SK-N-SH (cell line): ENCODE measurements around the gene ELMO1. TPM values are rescaled to one million over a fixed set of nuclear protein-coding genes. Genes with fewer than 3 reads are reported as not detected.

Experiments
- CTCF ChIA-PET: fragments of 300-600, 350-600 bp; formaldehyde crosslinking; extraction: SDS; loops from one replicate; lab custom pipeline; 2021; lab: Yijun Ruan, JAX
- POLR2A ChIA-PET: fragments of 350-600 bp; sonication (Branson Sonifier 250); formaldehyde crosslinking; extraction: SDS; loops from one replicate; lab custom pipeline; 2020; ENCODE audit warnings: antibody characterized with exemption, inconsistent platforms; lab: Yijun Ruan, JAX
- DNase-seq: peaks from one replicate; pipeline ENCODE4 v3.0.0; 2012
- H2AFZ ChIP-seq: fragments of 200-600 bp; sonication (generic); 2 replicates; pipeline ENCODE4 v1.8.1; 2016; ENCODE audit warnings: antibody characterized with exemption, mild to moderate bottlenecking, low read depth
- H3F3A ChIP-seq: fragments of 200-600 bp; sonication (generic); replicated peaks from 2 replicates; pipeline ENCODE3; 2016; ENCODE audit warnings: antibody characterized with exemption, mild to moderate bottlenecking; ENCODE audit not compliant: insufficient read depth
- H3K27ac ChIP-seq, 2 experiments: fragments of 200-500 bp in 1 of 2; fragments of 200-600 bp in 1 of 2; sonication (Bioruptor generic) in 1 of 2; sonication (generic), shearing (Covaris generic) in 1 of 2; 2 replicates each; pipeline versions ENCODE4 v1.5.1 to v1.6.1; 2014 to 2016; ENCODE audit warnings: low read depth in 2 of 2, inconsistent platforms in 1 of 2, low read length in 1 of 2, mild to moderate bottlenecking in 1 of 2, mixed read lengths in 1 of 2
- H3K27me3 ChIP-seq: fragments of 200-600 bp; sonication (generic), shearing (Covaris generic); 2 replicates; pipeline ENCODE4 v1.6.1; 2016; ENCODE audit warnings: mixed run types; ENCODE audit not compliant: insufficient read depth
- H3K36me3 ChIP-seq, 2 experiments: fragments of 200-500 bp in 1 of 2; fragments of 200-600 bp in 1 of 2; sonication (Bioruptor generic) in 1 of 2; sonication (generic) in 1 of 2; replicated peaks in 1 of 2; 2 replicates each; pipeline versions ENCODE3 to v1.5.1; 2014 to 2016; ENCODE audit warnings: low read length in 1 of 2, mild to moderate bottlenecking in 1 of 2; ENCODE audit not compliant: insufficient read depth in 2 of 2, control insufficient read depth in 1 of 2
- H3K4me1 ChIP-seq, 2 experiments: fragments of 200-500 bp in 1 of 2; fragments of 200-600 bp in 1 of 2; sonication (Bioruptor generic) in 1 of 2; sonication (generic), shearing (Covaris generic) in 1 of 2; 2 replicates each; pipeline versions ENCODE4 v1.5.1 to v1.6.1; 2014 to 2016; ENCODE audit warnings: low read depth in 1 of 2, low read length in 1 of 2, mixed run types in 1 of 2; ENCODE audit not compliant: insufficient read depth in 2 of 2, control insufficient read depth in 1 of 2
- H3K4me2 ChIP-seq: fragments of 200-600 bp; sonication (generic), shearing (Covaris generic); 2 replicates; pipeline ENCODE4 v1.6.1; 2017; ENCODE audit warnings: mixed run types
- H3K4me3 ChIP-seq, 2 experiments: fragments of 200-500 bp in 1 of 2; fragments of 200-600 bp in 1 of 2; sonication (Bioruptor generic) in 1 of 2; sonication (generic), shearing (Covaris generic) in 1 of 2; 2 replicates each; pipeline versions ENCODE4 v1.5.1 to v1.8.1; 2014 to 2016; ENCODE audit warnings: low read depth in 2 of 2, inconsistent platforms in 1 of 2, low read length in 1 of 2, mild to moderate bottlenecking in 1 of 2, mixed read lengths in 1 of 2, moderate library complexity in 1 of 2
- H3K79me2 ChIP-seq: fragments of 200-600 bp; sonication (generic); 2 replicates; pipeline ENCODE4 v1.8.1; 2017; ENCODE audit warnings: mild to moderate bottlenecking; ENCODE audit not compliant: insufficient read depth
- H3K9ac ChIP-seq: fragments of 200-600 bp; sonication (generic); 2 replicates; pipeline ENCODE4 v1.6.1; 2017; ENCODE audit warnings: mixed run types
- H3K9me2 ChIP-seq: fragments of 200-600 bp; sonication (generic); 2 replicates; pipeline ENCODE4 v1.6.1; 2017; ENCODE audit warnings: mixed run types
- H3K9me3 ChIP-seq: fragments of 200-600 bp; sonication (generic); 2 replicates; pipeline ENCODE4 v1.6.1; 2017; ENCODE audit warnings: mixed run types, mild to moderate bottlenecking, moderate library complexity
- H4K20me1 ChIP-seq: fragments of 200-600 bp; sonication (generic); 2 replicates; pipeline ENCODE4 v1.6.1; 2017; ENCODE audit warnings: mild to moderate bottlenecking, mixed run types; ENCODE audit not compliant: insufficient read depth
- CHD2 ChIP-seq: fragments of 150-350 bp; IDR thresholded peaks from 2 replicates; pipeline ENCODE4 v1.6.1; 2018; ENCODE audit warnings: low read length; ENCODE audit not compliant: partially characterized antibody
- EZH2phosphoT487 ChIP-seq: fragments of 200-600 bp; sonication (generic); IDR thresholded peaks from 2 replicates; pipeline ENCODE4 v1.6.1; 2017; ENCODE audit warnings: low read depth, mixed run types, mild to moderate bottlenecking, antibody characterized with exemption, moderate library complexity, borderline replicate concordance
- FOXJ3 ChIP-seq: sonication (generic); formaldehyde crosslinking; IDR thresholded peaks from 2 replicates; pipeline ENCODE4 v1.5.1; 2020; ENCODE audit warnings: mild to moderate bottlenecking, missing genetic modification reagents
- GATA2 ChIP-seq: sonication (generic); formaldehyde crosslinking; IDR thresholded peaks from 2 replicates; pipeline ENCODE4 v1.5.0; 2020; ENCODE audit warnings: mild to moderate bottlenecking, missing genetic modification reagents
- IRF3 ChIP-seq: fragments of 150-350 bp; IDR thresholded peaks from 2 replicates; pipeline ENCODE4 v1.6.1; 2016; ENCODE audit warnings: mild to moderate bottlenecking, low read depth, low read length
- JUND ChIP-seq: IDR thresholded peaks from 2 replicates; pipeline ENCODE4 v1.4.0; 2012
- MAX ChIP-seq: IDR thresholded peaks from 2 replicates; pipeline ENCODE4 v1.4.0; 2012; ENCODE audit warnings: low read depth
- MEF2A ChIP-seq: IDR thresholded peaks from 2 replicates; pipeline ENCODE4 v1.4.0; 2012; ENCODE audit warnings: low read depth, borderline replicate concordance
- MXI1 ChIP-seq: IDR thresholded peaks from 2 replicates; pipeline ENCODE4 v1.6.1; 2012; ENCODE audit warnings: mild to moderate bottlenecking, low read depth, low read length, improper control_type of control experiment
- RXRA ChIP-seq: IDR thresholded peaks from 2 replicates; pipeline ENCODE4 v1.4.0; 2012; ENCODE audit warnings: low read depth, mild to moderate bottlenecking, borderline replicate concordance
- SMC3 ChIP-seq: IDR thresholded peaks from 2 replicates; pipeline ENCODE4 v1.6.1; 2012; ENCODE audit warnings: low read depth, low read length, improper control_type of control experiment
- TAF1 ChIP-seq: IDR thresholded peaks from 2 replicates; pipeline ENCODE4 v1.6.1; 2012; ENCODE audit warnings: low read depth, mild to moderate bottlenecking, low read length, moderate library complexity, borderline replicate concordance
- YY1 ChIP-seq: IDR thresholded peaks from 2 replicates; pipeline ENCODE4 v1.4.0; 2012; ENCODE audit warnings: low read depth, mild to moderate bottlenecking
- WGBS: methylation state at CpG from one replicate; pipeline ENCODE4 v1.1.6; 2017; ENCODE audit warnings: low lambda C conversion rate; 5-methylcytosine and 5-hydroxymethylcytosine counted together
- polyA plus RNA-seq, 3 experiments: library from polyadenylated mRNA; depleted of rRNA; stranded (reverse); fragments of >200 nt; gene quantifications; 2 replicates each; pipeline ENCODE4 v1.2.3, GENCODE V29; 2012
- TF ChIP-seq, protein P1 (sequence below): fragments of 200-600 bp; sonication (generic); IDR thresholded peaks from 2 replicates; pipeline ENCODE4 v1.6.1; 2017; ENCODE audit warnings: antibody characterized with exemption, mild to moderate bottlenecking, moderate library complexity
- TF ChIP-seq, protein P2 (sequence below): IDR thresholded peaks from 2 replicates; pipeline ENCODE4; 2012

Gene ELMO1
- polyA plus RNA-seq, 1 of the 3 experiments (the other 2 are of a cell fraction): 0.64 TPM

- 44% methylated on average over 6 of the region's 6 CpGs for WGBS
- Histone ChIP-seq H3K9me2 (no peaks in the 10 kb centered on the region), H3K4me3 (no peak overlapping the region), H3F3A (no peaks in the 10 kb centered on the region), H3K27me3 (no peaks in the 10 kb centered on the region), H3K9me3 (no peaks in the 10 kb centered on the region; the same call in 1 of the 2 replicates), H3K9ac (no peak overlapping the region), H3K27ac (no peak overlapping the region), H3K79me2 (no peaks in the 10 kb centered on the region), H3K36me3 (no peaks in the 10 kb centered on the region), H4K20me1 (no peaks in the 10 kb centered on the region), H2AFZ (no peak overlapping the region), H3K4me1 (peaks cover 0 to 13% of the 10 kb centered on the region in 2 experiments; a peak in 1 of 4 replicates), H3K4me2 (no peak overlapping the region)
- no peak for DNase-seq
- ChIA-PET POLR2A (no interaction called here), CTCF (interaction anchor here (0.7 to 2.5 kb wide), 3 partner anchors 10 to 77 kb away, joined by 3 to 9 read pairs (median 4); partner anchors contain the start of gene ELMO1)
- no peak for TF ChIP-seq MXI1
- no peak for TF ChIP-seq MAX
- no peak for TF ChIP-seq SMC3
- no peak for TF ChIP-seq GATA2 (CRISPR knock-in tag)
- no peak for TF ChIP-seq MEF2A
- no peak for TF ChIP-seq RXRA
These were observed 30.3 kb downstream of the ELMO1 start for GRCh38 chr7:37418381-37418780.

DNA sequence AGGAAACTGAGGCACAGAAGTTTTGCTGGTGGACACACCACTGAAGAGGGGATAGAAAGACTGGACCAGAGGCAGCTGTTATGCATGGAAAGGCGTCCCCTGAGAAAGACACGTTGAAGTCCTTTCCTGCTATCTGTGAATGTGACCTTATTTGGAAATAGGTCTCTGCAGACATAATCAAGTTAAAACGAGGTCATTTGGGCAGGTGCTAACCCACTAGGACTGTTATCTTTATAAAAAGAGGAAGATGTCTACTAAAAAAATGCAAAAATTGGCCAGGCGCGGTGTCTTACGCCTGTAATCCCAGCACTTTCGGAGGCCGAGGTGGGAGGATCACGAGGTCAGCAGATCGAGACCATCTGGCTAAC lies 31.6 kb downstream of the ELMO1 start:
- no peaks in the 10 kb centered on the region; the same call in 1 of the 2 replicates for H3K9me3 ChIP-seq
- H3K27me3 ChIP-seq: no peaks in the 10 kb centered on the region
- no peaks in the 10 kb centered on the region for H3K79me2 ChIP-seq
- H3K9me2 ChIP-seq: no peaks in the 10 kb centered on the region
- DNase-seq: no peak
- no peak overlapping the region for H3K27ac ChIP-seq
- H3K9ac ChIP-seq: no peak overlapping the region
- H2AFZ ChIP-seq: no peak overlapping the region
- no peaks in the 10 kb centered on the region for H4K20me1 ChIP-seq
- ChIA-PET CTCF (interaction anchor here (1.2 to 2.5 kb wide), 2 partner anchors 31 to 38 kb away, joined by 4 to 9 read pairs; partner anchors contain the start of gene ELMO1), POLR2A (no interaction called here)
- no peak overlapping the region for H3K4me3 ChIP-seq
- TF ChIP-seq SMC3 (no peak), JUND (no peak), GATA2 (CRISPR knock-in tag) (no peak), EZH2phosphoT487 (no peak), FOXJ3 (CRISPR knock-in tag) (no peak), TAF1 (no peak), CHD2 (no peak), IRF3 (no peak), YY1 (no peak)
- TF ChIP-seq, protein P1, sequence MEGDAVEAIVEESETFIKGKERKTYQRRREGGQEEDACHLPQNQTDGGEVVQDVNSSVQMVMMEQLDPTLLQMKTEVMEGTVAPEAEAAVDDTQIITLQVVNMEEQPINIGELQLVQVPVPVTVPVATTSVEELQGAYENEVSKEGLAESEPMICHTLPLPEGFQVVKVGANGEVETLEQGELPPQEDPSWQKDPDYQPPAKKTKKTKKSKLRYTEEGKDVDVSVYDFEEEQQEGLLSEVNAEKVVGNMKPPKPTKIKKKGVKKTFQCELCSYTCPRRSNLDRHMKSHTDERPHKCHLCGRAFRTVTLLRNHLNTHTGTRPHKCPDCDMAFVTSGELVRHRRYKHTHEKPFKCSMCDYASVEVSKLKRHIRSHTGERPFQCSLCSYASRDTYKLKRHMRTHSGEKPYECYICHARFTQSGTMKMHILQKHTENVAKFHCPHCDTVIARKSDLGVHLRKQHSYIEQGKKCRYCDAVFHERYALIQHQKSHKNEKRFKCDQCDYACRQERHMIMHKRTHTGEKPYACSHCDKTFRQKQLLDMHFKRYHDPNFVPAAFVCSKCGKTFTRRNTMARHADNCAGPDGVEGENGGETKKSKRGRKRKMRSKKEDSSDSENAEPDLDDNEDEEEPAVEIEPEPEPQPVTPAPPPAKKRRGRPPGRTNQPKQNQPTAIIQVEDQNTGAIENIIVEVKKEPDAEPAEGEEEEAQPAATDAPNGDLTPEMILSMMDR: no peak
- TF ChIP-seq, protein P2, sequence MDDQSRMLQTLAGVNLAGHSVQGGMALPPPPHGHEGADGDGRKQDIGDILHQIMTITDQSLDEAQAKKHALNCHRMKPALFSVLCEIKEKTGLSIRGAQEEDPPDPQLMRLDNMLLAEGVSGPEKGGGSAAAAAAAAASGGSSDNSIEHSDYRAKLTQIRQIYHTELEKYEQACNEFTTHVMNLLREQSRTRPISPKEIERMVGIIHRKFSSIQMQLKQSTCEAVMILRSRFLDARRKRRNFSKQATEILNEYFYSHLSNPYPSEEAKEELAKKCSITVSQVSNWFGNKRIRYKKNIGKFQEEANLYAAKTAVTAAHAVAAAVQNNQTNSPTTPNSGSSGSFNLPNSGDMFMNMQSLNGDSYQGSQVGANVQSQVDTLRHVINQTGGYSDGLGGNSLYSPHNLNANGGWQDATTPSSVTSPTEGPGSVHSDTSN: no peak
- H3K4me2 ChIP-seq: no peak overlapping the region
- H3K36me3 ChIP-seq: no peaks in the 10 kb centered on the region
- 68% methylated on average over 10 of the region's 10 CpGs for WGBS
- peaks cover 0 to 13% of the 10 kb centered on the region in 2 experiments; a peak in 1 of 4 replicates for H3K4me1 ChIP-seq
- H3F3A ChIP-seq: no peaks in the 10 kb centered on the region
